GM12878 (cell line): ENCODE results near the gene TSPYL4. TPM values are rescaled to one million over a fixed set of nuclear protein-coding genes. Genes with fewer than 3 reads are reported as not detected.

Experiments used
- ATAC-seq: fragments of 200-7000 bp; cut with Tn5 transposase; 3 replicates; pipeline ENCODE4 v1.9.1; 2020; ENCODE audit warnings: mild to moderate bottlenecking, moderate library complexity
- BruUV-seq: library from RNA; stranded (reverse); fragments of 400-500 nt; replicated peaks from 2 replicates; lab custom pipeline; 2021; lab: Mats Ljungman, UMichigan
- CTCF ChIA-PET: fragments of 300-600 bp; sonication (Branson Sonifier 250); formaldehyde crosslinking; extraction: SDS; loops from one replicate; lab custom pipeline; 2021; ENCODE audit warnings: inconsistent platforms; lab: Yijun Ruan, JAX
- POLR2A ChIA-PET: fragments of 350-600 bp; formaldehyde crosslinking; extraction: SDS; loops from one replicate; lab custom pipeline; 2021; ENCODE audit warnings: inconsistent platforms; lab: Charles Lee
- RAD21 ChIA-PET: fragments of 300-600 bp; sonication (Branson Sonifier 250); formaldehyde crosslinking; loops from one replicate; lab custom pipeline; 2023; ENCODE audit warnings: antibody characterized with exemption; ENCODE audit not compliant: unreplicated experiment; lab: Charles Lee
- SMC1A ChIA-PET: fragments of 300-600 bp; sonication (Branson Sonifier 250); formaldehyde crosslinking; loops from one replicate; lab custom pipeline; 2023; ENCODE audit not compliant: unreplicated experiment, uncharacterized antibody; lab: Charles Lee
- DNase-seq: peaks from one replicate; pipeline ENCODE4 v3.0.0-alpha.2; 2011; ENCODE audit warnings: low read depth, low spot score
- FAIRE-seq: peaks from 3 replicates; lab custom pipeline; 2011; peaks lifted over from hg19 to GRCh38; lab: Jason Lieb, UNC
- H2AFZ ChIP-seq: 2 replicates; pipeline ENCODE4 v1.6.0; 2011; ENCODE audit warnings: low read depth, low read length, control low read depth; ENCODE audit not compliant: control insufficient read depth
- H3K27ac ChIP-seq: 2 replicates; pipeline ENCODE4 v1.5.1; 2011; ENCODE audit warnings: control low read depth; ENCODE audit not compliant: control insufficient read depth, insufficient read depth
- H3K27me3 ChIP-seq, 2 experiments: replicated peaks in 1 of 2; 2 replicates each; pipeline versions ENCODE4 v1.6.0 to v1.6.1; 2011; ENCODE audit warnings: low read length in 1 of 2; ENCODE audit not compliant: control insufficient read depth in 2 of 2, insufficient read depth in 2 of 2
- H3K36me3 ChIP-seq, 2 experiments: 2 replicates each; pipeline ENCODE4 v1.5.1; 2011; ENCODE audit warnings: low read length in 1 of 2; ENCODE audit not compliant: control insufficient read depth in 2 of 2, insufficient read depth in 2 of 2
- H3K4me1 ChIP-seq: 2 replicates; pipeline ENCODE4 v1.6.1; 2011; ENCODE audit warnings: mild to moderate bottlenecking, low read length, moderate library complexity, mixed read lengths; ENCODE audit not compliant: control insufficient read depth, insufficient read depth
- H3K4me2 ChIP-seq: 2 replicates; pipeline ENCODE4 v1.6.0; 2011; ENCODE audit warnings: control low read depth; ENCODE audit not compliant: control insufficient read depth, insufficient read depth
- H3K4me3 ChIP-seq: fragments of 200-600 bp; sonication (generic); 2 replicates; pipeline ENCODE4 v1.5.1; 2016
- H3K79me2 ChIP-seq: 2 replicates; pipeline ENCODE4 v1.6.0; 2011; ENCODE audit warnings: low read length; ENCODE audit not compliant: control insufficient read depth, insufficient read depth
- H3K9ac ChIP-seq: 2 replicates; pipeline ENCODE4 v1.8.0; 2011; ENCODE audit warnings: low read length, control low read depth, mixed read lengths; ENCODE audit not compliant: control insufficient read depth, insufficient read depth
- H3K9me3 ChIP-seq: replicated peaks from 3 replicates; pipeline ENCODE4 v1.5.1; 2011; ENCODE audit warnings: mild to moderate bottlenecking, low read length; ENCODE audit not compliant: control insufficient read depth, insufficient read depth
- H4K20me1 ChIP-seq: 2 replicates; pipeline ENCODE4 v1.6.0; 2011; ENCODE audit not compliant: control insufficient read depth, insufficient read depth
- ASH2L ChIP-seq: fragments of 300-600, 200-600 bp; sonication (generic); IDR thresholded peaks from 2 replicates; pipeline ENCODE4 v1.6.1; 2017; ENCODE audit warnings: low read depth, mild to moderate bottlenecking, borderline replicate concordance
- CHD1 ChIP-seq: IDR thresholded peaks from 2 replicates; pipeline ENCODE4 v1.6.1; 2012; ENCODE audit warnings: low read depth, low read length, improper control_type of control experiment
- EED ChIP-seq: sonication (generic); IDR thresholded peaks from 2 replicates; pipeline ENCODE4 v1.6.1; 2016; ENCODE audit warnings: antibody characterized with exemption, low read depth
- EGR1 ChIP-seq, 2 experiments: IDR thresholded peaks; 1 replicate in 1 of 2; 2 replicates in 1 of 2; pipeline ENCODE4 v1.6.1; 2011 to 2012; ENCODE audit warnings: low read depth in 2 of 2, low read length in 2 of 2, borderline replicate concordance in 1 of 2, mild to moderate bottlenecking in 1 of 2, moderate library complexity in 1 of 2
- EP300 ChIP-seq, 2 experiments: fragments of 150-350 bp in 1 of 2; IDR thresholded peaks; 2 replicates each; pipeline ENCODE4 v1.6.1; 2011 to 2012; ENCODE audit warnings: low read depth in 2 of 2, low read length in 2 of 2, borderline replicate concordance in 1 of 2, improper control_type of control experiment in 1 of 2, inconsistent platforms in 1 of 2; ENCODE audit not compliant: control insufficient read depth in 1 of 2
- HDGF ChIP-seq: fragments of 450-650 bp; IDR thresholded peaks from 2 replicates; pipeline ENCODE4 v1.6.1; 2016; ENCODE audit warnings: antibody characterized with exemption
- KLF5 ChIP-seq: fragments of 450-650 bp; IDR thresholded peaks from 2 replicates; pipeline ENCODE4 v1.6.1; 2014; ENCODE audit warnings: mild to moderate bottlenecking; ENCODE audit not compliant: partially characterized antibody
- MAX ChIP-seq: IDR thresholded peaks from 2 replicates; pipeline ENCODE4 v1.6.1; 2012; ENCODE audit warnings: low read depth, low read length, improper control_type of control experiment
- MTA3 ChIP-seq: IDR thresholded peaks from 2 replicates; pipeline ENCODE4 v1.6.1; 2012; ENCODE audit warnings: low read length, inconsistent platforms, borderline replicate concordance
- MXI1 ChIP-seq: fragments of 150-350 bp; IDR thresholded peaks from 2 replicates; pipeline ENCODE4 v1.6.1; 2011; ENCODE audit warnings: low read depth, mild to moderate bottlenecking, inconsistent platforms, low read length, improper control_type of control experiment
- RAD51 ChIP-seq: fragments of 450-650 bp; IDR thresholded peaks from 2 replicates; pipeline ENCODE4 v1.6.1; 2016; ENCODE audit warnings: moderate library complexity, mild to moderate bottlenecking, inconsistent platforms
- RELA ChIP-seq: fragments of 450-650 bp; IDR thresholded peaks from 2 replicates; pipeline ENCODE4 v1.8.0; 2014; ENCODE audit warnings: borderline replicate concordance; ENCODE audit not compliant: partially characterized antibody
- RELB ChIP-seq: fragments of 450-650 bp; IDR thresholded peaks from 2 replicates; pipeline ENCODE4 v1.6.1; 2017; ENCODE audit warnings: low read depth, mild to moderate bottlenecking, moderate library complexity
- SMC3 ChIP-seq: IDR thresholded peaks from 2 replicates; pipeline ENCODE4 v1.6.1; 2011; ENCODE audit warnings: low read length, improper control_type of control experiment, borderline replicate concordance
- TBL1XR1 ChIP-seq: IDR thresholded peaks from 2 replicates; pipeline ENCODE4 v1.6.1; 2012; ENCODE audit warnings: low read depth, low read length, improper control_type of control experiment
- TCF7 ChIP-seq: IDR thresholded peaks from 2 replicates; pipeline ENCODE4 v1.6.1; 2014; ENCODE audit warnings: antibody characterized with exemption, borderline replicate concordance
- WGBS: methylation state at CpG from one replicate; pipeline ENCODE4 v1.1.6; 2016; ENCODE audit warnings: low lambda C conversion rate; ENCODE audit not compliant: insufficient replicate concordance, insufficient coverage; ENCODE audit errors: missing lambda C conversion rate; 5-methylcytosine and 5-hydroxymethylcytosine counted together
- in situ Hi-C: fragments of 300-500 bp; cut with MboI; formaldehyde crosslinking; loops from 9 replicates; pipeline ENCODE4 v1.14.3; 2018; ENCODE audit warnings: mixed read lengths
- intact Hi-C: fragments of 100-400 bp; cut with micrococcal nuclease; formaldehyde crosslinking; loops from one replicate; pipeline ENCODE4 v1.14.2; 2022; ENCODE audit not compliant: unreplicated experiment
- polyA plus RNA-seq, 11 experiments: library from polyadenylated mRNA; depleted of rRNA in 4 of 11; unstranded in 6 of 11; stranded (reverse) in 5 of 11; fragments of >200 nt; fragmentation: Nextera tagmentation in 4 of 11; fragmentation: Illumina TruSeq in 1 of 11; extraction: Ambion mirVana in 4 of 11; extraction: Trizol in 1 of 11; gene quantifications; 1 replicate in 1 of 11; 2 replicates in 10 of 11; pipeline versions ENCODE4 v1.2.1 to v1.2.3, GENCODE V29; 2011 to 2016; ENCODE audit warnings: inconsistent platforms in 2 of 11, missing spikeins in 2 of 11, low read depth in 1 of 11
- total RNA-seq, 4 experiments: library from RNA; depleted of rRNA in 3 of 4; stranded (reverse); fragments of >200 nt in 3 of 4; fragmentation: Illumina TruSeq in 1 of 4; extraction: Trizol in 1 of 4; gene quantifications; 2 replicates each; pipeline versions ENCODE4 v1.2.1 to v1.2.3, GENCODE V29; 2013 to 2021

Gene TSPYL4
- total and polyA plus RNA-seq, 10 of the 15 experiments (the other 5 are each of a cell fraction or from before 2014, with no cell fraction given), result 1.5 to 27.6 (median 20.0) TPM

GRCh38 chr6:116283191-116283590 lies 29.3 kb upstream of the TSPYL4 start:
- BruUV-seq, result no TSS peak
- H3K4me3 ChIP-seq, result no peak overlapping the region
- peaks cover 24% of the 10 kb centered on the region for H3K79me2 ChIP-seq
- DNase-seq, result no peak
- H3K36me3 ChIP-seq, result no peaks in the 10 kb centered on the region
- H2AFZ ChIP-seq, result no peak overlapping the region
- H3K9me3 ChIP-seq, result no peaks in the 10 kb centered on the region; the same call in 2 of the 3 replicates
- CTCF ChIA-PET, result interaction anchor here (0.6 to 1.7 kb wide), 6 partner anchors 10 to 288 kb away, joined by 3 to 6 read pairs (median 4); partner anchors contain the start of gene RWDD1
- SMC1A ChIA-PET, result interaction anchor here (1.0 to 1.5 kb wide), 2 partner anchors 15 to 282 kb away, joined by 3 to 5 read pairs; no protein-coding TSS in a partner anchor
- no peak for FAIRE-seq
- POLR2A ChIA-PET, result no interaction called here
- no peaks in the 10 kb centered on the region for H3K4me1 ChIP-seq
- in situ Hi-C loops, result no loop called here
- H4K20me1 ChIP-seq, result no peaks in the 10 kb centered on the region
- TF ChIP-seq TBL1XR1 (no peak), EP300 (IDR thresholded peaks at IDR 0.05; ENCODE audit: borderline replicate concordance in 1 of 2, control insufficient read depth in 1 of 2, low read depth in 2 of 2, low read length in 2 of 2) (no peak), HDGF (no peak), MTA3 (no peak)
- TF ChIP-seq, all 136 proteins: peak for 0
- intact Hi-C loops, result no loop called here
- RAD21 ChIA-PET, result no interaction called here
- Histone ChIP-seq H3K9ac (no peak overlapping the region), H3K4me2 (no peak overlapping the region), H3K27me3 (no peaks in the 10 kb centered on the region), H3K27ac (no peak overlapping the region)
- 92% methylated on average over 1 of the region's 1 CpG for WGBS
- no peak for ATAC-seq

GRCh38 chr6:116282698-116283097 lies 28.8 kb upstream of the TSPYL4 start:
- in situ Hi-C loops, result no loop called here
- FAIRE-seq, result no peak
- TF ChIP-seq RELA (no peak), SMC3 (no peak), RELB (no peak), EGR1 (IDR thresholded peaks at IDR 0.05; ENCODE audit: borderline replicate concordance in 1 of 2, low read depth in 2 of 2, low read length in 2 of 2) (no peak), KLF5 (no peak), ASH2L (no peak), MAX (no peak), MXI1 (no peak), RAD51 (no peak), TCF7 (no peak), EED (no peak), CHD1 (no peak)

More at GRCh38 chr6:116282698-116283097, 28.8 kb upstream of the TSPYL4 start:
- BruUV-seq, result no TSS peak
- RAD21 ChIA-PET, result no interaction called here
- intact Hi-C loops, result no loop called here
- 35% methylated on average over 2 of the region's 2 CpGs for WGBS
- ATAC-seq (no peak), DNase-seq (no peak)
- no peaks in the 10 kb centered on the region for H3K4me1 ChIP-seq
- peaks cover 29% of the 10 kb centered on the region for H3K79me2 ChIP-seq
- H4K20me1 ChIP-seq, result no peaks in the 10 kb centered on the region
- H3K36me3 ChIP-seq, result no peaks in the 10 kb centered on the region
- POLR2A ChIA-PET, result interaction anchor here (0.8 kb wide), 1 partner anchor 26 kb away, joined by 3 read pairs; no protein-coding TSS in a partner anchor
- H3K4me3 ChIP-seq, result no peak overlapping the region
- SMC1A ChIA-PET, result interaction anchor here (0.9 to 1.5 kb wide), 3 partner anchors 15 to 282 kb away, joined by 3 to 5 read pairs (median 3); no protein-coding TSS in a partner anchor
- no peak overlapping the region for H3K27ac ChIP-seq
- no peaks in the 10 kb centered on the region; the same call in 2 of the 3 replicates for H3K9me3 ChIP-seq
- H2AFZ ChIP-seq, result no peak overlapping the region
- no peaks in the 10 kb centered on the region for H3K27me3 ChIP-seq
- H3K4me2 ChIP-seq, result no peak overlapping the region
- CTCF ChIA-PET, result interaction anchor here (0.6 to 1.7 kb wide), 6 partner anchors 11 to 288 kb away, joined by 3 to 6 read pairs (median 4); partner anchors contain the start of gene RWDD1
- H3K9ac ChIP-seq, result no peak overlapping the region
